HG03108 (cell line): ENCODE measurements around the gene SYT14.

ENCODE experiments used
- ATAC-seq: cut with Tn5 transposase; IDR thresholded peaks from one replicate; pipeline ENCODE4 v1.9.1; 2021; ENCODE audit warnings: moderate library complexity; ENCODE audit not compliant: unreplicated experiment

The SYT14 gene

DNA sequence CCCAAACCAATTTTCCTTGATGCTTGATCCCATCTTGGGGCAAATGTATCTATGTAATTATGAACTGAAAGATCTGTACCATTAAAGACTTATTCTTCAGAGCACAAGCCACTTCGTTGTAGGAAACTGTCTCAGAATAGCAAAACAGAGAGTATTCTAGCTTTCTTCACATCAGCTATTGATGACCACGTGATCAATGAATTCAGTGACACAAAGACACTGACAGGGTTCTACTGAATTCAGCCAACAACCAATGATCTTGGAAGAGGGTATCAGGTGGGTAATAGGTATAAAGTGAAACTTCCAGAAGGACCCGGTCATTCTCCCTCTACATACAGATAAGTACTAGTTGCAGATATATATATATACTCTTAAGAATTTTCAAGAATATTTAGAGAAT lies 260.8 kb downstream of the SYT14 start:
- no peak for ATAC-seq

DNA sequence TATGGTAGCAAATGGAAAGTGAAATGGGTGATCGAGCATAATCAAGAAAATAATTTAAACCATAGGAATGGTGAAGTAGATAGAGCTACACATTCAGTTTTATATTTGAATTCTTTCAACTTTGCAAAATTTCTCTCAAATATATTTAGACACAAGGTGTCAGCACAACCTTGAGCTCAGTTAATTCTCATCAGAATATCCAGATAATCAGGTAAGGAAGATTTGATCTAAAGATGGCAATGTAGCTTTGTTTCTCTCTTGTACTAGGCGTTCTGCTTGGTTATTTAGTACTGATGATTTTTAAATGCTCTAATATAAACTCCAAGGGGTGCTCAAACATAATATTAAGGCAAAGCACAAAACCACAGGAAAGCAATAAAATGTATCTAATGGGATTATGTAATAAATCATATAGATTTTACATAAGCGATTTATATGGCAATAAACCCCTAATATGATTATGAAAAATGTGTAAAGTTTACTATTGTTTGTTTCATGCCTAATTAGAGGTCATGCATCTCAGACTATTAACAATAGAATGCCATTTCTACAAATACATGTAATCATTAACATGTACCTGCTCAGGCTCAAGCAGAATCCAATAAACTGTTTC lies 262.2 kb downstream of the SYT14 start:
- no peak for ATAC-seq

DNA sequence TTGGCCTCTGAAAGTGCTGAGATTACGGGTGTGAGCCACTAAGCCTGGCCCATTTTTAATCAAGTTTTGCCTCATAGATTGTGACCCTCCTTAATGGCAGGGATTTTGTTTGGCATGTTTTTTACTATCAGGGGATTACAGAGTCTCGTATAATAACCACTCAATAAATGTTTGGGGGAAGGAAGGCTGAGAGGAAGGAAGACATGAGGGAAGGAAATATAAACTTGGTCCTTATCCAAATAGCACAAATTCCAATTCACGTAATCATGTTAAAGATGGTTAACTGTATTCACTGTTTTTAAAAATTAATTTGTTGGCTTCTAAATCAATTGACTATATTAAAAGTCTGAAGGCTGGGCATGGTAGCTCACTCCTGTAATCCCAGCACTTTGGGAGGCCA lies 263.7 kb downstream of the SYT14 start:
- ATAC-seq, result no peak

DNA sequence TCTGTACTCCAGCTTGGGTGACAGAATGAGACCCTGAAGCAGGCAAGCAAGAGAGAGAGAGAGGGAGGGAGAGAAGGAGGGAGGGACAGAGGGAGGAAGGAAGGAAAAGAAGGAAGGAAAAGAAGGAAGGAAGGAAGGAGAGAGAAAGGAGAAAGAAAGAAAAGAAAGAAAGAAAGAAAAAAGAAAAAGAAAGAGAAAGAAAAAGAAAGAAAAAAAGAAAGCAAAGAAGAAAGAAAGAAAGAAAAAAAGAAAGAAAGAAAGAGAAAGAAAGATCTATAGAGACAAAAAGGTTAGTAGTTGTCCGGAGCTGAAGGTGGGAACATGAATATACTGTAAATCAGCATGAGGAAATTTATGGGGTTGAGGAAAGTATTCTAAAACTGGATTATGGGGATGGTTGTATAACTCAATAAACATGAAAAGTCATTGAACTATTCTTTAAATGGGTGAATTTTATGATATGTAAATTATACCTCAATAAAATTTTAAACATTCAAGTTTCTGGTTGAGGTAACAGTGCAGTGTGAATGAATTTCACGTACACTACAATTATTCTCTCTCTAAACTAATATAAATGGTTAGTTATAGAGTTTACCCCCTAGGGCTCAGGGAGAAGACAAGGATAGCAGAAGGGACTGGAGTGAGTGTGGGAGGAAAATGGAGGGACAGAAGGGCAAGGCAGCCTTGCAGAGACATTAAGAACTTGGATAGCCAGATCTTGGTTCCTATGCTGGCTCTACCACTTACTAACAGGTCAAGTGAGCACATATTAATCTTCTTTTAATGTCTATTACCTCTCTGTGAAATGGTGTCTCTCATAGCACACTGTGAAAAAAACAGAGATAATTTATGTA lies 269.8 kb downstream of the SYT14 start:
- no peak for ATAC-seq

DNA sequence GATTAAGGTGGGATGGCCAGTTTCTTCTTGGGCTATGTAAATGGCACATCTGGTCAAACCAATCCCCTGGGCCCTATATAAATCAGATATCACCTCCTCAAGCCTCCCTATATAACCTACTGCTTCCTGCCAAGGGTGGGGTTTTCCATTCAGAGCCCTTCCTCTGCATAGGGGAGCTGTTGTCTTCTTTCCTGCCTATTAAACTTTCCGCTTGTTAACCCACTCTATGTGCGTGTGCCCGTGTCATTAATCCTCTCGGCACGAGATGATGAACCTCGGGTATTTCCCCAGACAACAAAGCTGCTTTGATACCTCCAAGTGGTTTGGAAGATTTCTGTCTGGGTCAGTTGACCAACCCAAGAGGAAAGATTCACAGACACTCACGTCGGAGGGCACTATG lies 275.3 kb downstream of the SYT14 start:
- ATAC-seq, result no peak

DNA sequence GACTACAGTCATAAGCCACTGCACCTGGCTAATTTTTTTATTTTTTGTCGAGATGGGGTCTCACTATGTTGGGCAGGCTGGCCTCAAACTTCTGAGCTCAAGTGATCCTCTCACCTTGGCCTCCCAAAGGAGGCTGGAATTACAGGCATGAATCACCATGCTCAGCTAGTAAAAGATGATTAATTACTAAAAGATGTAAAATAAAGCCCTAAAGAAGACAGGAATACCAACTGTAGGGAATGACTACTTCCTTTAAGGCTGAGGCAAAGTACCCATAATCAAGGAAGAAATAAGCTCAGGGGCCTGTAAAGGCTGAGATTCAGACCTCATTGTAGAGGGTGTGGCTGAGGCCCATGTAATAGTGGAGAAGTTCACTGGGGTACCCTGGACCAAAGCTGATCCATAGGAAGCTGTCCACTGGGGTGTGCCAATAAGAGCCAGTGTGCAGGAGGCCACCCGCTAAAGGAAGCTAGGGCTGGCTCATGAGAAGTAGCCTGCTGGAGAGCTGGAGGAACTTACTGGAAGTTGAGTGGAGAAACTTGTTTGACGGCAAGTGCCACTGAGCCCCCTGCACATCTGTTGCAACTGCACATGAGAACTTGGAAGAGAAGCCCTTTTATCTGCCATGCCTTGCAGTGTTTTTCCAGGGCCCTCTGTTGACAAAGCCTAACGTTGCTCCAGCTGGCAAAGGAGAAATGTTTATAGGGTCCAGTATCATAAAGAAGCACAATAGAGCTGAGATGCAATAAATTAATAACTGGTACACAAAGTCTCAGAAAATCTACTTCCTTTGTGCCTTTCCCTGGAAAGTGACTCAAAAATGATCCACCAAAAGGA lies 276.8 kb downstream of the SYT14 start:
- no peak for ATAC-seq

DNA sequence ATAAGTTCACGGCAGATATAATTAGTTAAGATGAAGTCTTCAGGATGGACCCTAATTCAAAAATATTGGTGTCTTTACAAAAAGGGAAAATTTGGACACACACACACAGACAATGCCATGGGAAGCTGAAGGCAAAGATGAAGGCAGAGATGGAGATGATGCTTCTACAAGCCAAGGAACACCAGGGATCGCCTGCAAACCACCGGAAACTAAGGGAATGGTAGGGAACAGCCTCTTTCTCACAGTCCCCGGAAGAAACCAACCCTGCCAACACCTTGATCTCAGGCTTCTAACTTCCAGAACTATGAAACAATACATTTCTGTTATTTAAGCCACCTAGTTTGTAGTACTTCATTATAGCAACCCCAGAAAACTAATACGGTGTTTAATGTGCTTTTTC lies 279.5 kb downstream of the SYT14 start:
- no peak for ATAC-seq

DNA sequence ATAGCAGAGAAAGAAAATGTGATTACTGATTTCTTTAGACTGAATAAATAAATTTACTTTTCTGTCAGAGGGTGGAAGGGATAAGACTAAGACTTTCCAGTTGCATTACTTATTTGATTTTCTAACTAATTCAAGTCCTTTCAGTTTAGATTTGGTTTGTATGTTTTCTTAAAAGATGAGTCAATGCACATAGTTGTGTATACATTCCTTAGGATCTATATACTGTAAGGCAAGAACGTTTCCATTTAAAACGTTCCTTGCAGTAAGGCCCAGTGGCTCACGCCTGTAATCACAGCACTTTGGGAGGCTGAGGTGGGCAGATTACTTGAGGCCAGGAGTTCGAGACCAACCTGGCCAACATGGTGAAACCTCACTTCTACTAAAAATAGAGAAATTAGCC lies 280.0 kb downstream of the SYT14 start:
- ATAC-seq, result no peak
